Motor neuron (in vitro differentiated cells): ENCODE data around the gene FFAR1. TPM values are rescaled to one million over a fixed set of nuclear protein-coding genes. Genes with fewer than 3 reads are reported as not detected.
A peak's percentile ranks its signal among the peaks of the same experiment; 100 is the strongest.

Experiments
- ATAC-seq, 8 experiments: fragments of 200-7000 bp; cut with Tn5 transposase; replicated peaks in 6 of 8; 2 replicates each; pipeline ENCODE4 v1.8.0; 2021; ENCODE audit warnings: mild to moderate bottlenecking in 8 of 8, moderate library complexity in 8 of 8
- H3K27ac ChIP-seq, 2 donors: fragments of 250-450 bp; sonication (Bioruptor Pico); 2 replicates each; pipeline ENCODE4 v1.9.0; 2021; ENCODE audit warnings: antibody characterized with exemption in 2 of 2, mild to moderate bottlenecking in 2 of 2, moderate library complexity in 1 of 2
- H3K4me1 ChIP-seq, 2 donors: fragments of 250-450 bp; sonication (Bioruptor Pico); replicated peaks in 1 of 2; 2 replicates each; pipeline ENCODE4 v1.6.1; 2021; ENCODE audit warnings: antibody characterized with exemption in 2 of 2, mild to moderate bottlenecking in 2 of 2, moderate library complexity in 1 of 2
- H3K4me3 ChIP-seq, 5 donors: fragments of 250-450 bp; sonication (Bioruptor Pico); 2 replicates each; pipeline ENCODE4 v1.9.0; 2021; ENCODE audit warnings: antibody characterized with exemption in 5 of 5, mild to moderate bottlenecking in 5 of 5, moderate library complexity in 4 of 5
- WGBS, 10 experiments: fragments of 450-650 bp; shearing (Covaris generic); methylation state at CpG; one replicate each; pipeline ENCODE4 v1.0.0; 2022; 5-methylcytosine and 5-hydroxymethylcytosine counted together
- in situ Hi-C, 9 experiments: fragments of 400-800 bp; cut with MboI; loops; one replicate each; pipeline ENCODE4 v1.15.0; 2021; ENCODE audit warnings: low sequenced_read_pairs in 9 of 9, low pct_unique_long_range_greater_than_20kb in 2 of 9; ENCODE audit not compliant: unreplicated experiment in 9 of 9
- total RNA-seq, 8 experiments: library from RNA; unstranded; fragments of 300-600 nt; gene quantifications; 2 replicates each; pipeline versions ENCODE4 v1.2.3 to v1.2.4, GENCODE V29; 2022

The FFAR1 gene
- total RNA-seq, 8 experiments from 2014 or later = 0.08 to 0.43 (median 0.10) TPM; not detected in 4

- H3K4me1 ChIP-seq = peaks cover 19 to 25% of the 10 kb centered on the region in 2 donors
- in situ Hi-C loops = no loop called here
- peak; percentile 60 to 97 (median 75) for ATAC-seq
- H3K27ac ChIP-seq = peak overlapping the region in 1 of 2 donors; percentile 11
- WGBS, 10 experiments = 20 to 100% (median 56%) methylated on average over 1 to 9 of the region's 16 CpGs; no CpG with 5 or more reads in 4 of the 10 experiments
- H3K4me3 ChIP-seq = no peak overlapping the region
Measured at GRCh38 chr19:35318679-35319448, 28.8 kb upstream of the FFAR1 start.

GRCh38 chr19:35320065-35320713, 27.5 kb upstream of the FFAR1 start:
- H3K4me3 ChIP-seq = no peak overlapping the region
- peak in 5 of 8 experiments; percentile 77 to 90 (median 86) for ATAC-seq
- H3K27ac ChIP-seq = peak overlapping the region in 1 of 2 donors; percentile 7
- H3K4me1 ChIP-seq = peaks cover 19 to 25% of the 10 kb centered on the region in 2 donors
- 57 to 86% (median 71%) methylated on average over 2 to 9 of the region's 12 CpGs; no CpG with 5 or more reads in 1 of the 10 experiments for WGBS, 10 experiments
- in situ Hi-C loops = no loop called here

- no peak for ATAC-seq
- peaks cover 17 to 22% of the 10 kb centered on the region in 2 donors for H3K4me1 ChIP-seq
- H3K4me3 ChIP-seq = no peak overlapping the region
- no peak overlapping the region for H3K27ac ChIP-seq
- WGBS, 10 experiments = 55 to 100% (median 95%) methylated on average over 1 to 2 of the region's 2 CpGs; no CpG with 5 or more reads in 2 of the 10 experiments
- in situ Hi-C loops = no loop called here
Measured at GRCh38 chr19:35321291-35321690, 26.4 kb upstream of the FFAR1 start.

DNA sequence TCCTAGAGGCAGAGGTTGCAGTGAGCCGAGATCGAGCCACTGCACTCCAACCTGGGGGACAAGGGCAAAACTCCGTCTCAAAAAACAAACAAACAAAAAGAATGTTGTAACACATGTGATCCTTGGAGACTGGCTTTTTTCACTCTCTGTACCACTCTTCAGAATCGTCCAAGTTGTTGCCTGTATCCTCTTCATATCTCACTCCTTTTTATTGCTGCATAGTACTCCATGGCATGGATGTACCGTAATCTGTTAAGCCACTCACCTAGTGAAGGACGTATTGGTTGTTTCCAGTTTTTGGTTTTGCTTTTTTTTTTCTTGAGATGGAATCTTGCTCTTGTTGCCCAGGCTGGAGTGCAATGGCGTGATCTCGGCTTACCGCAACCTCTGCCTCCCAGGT, 25.7 kb upstream of the FFAR1 start:
- WGBS, 10 experiments = 78 to 100% (median 93%) methylated on average over 2 to 9 of the region's 9 CpGs; no CpG with 5 or more reads in 3 of the 10 experiments
- H3K4me3 ChIP-seq = no peak overlapping the region
- in situ Hi-C loops = no loop called here
- H3K4me1 ChIP-seq = peaks cover 17 to 20% of the 10 kb centered on the region in 2 donors
- H3K27ac ChIP-seq = no peak overlapping the region
- no peak for ATAC-seq

DNA sequence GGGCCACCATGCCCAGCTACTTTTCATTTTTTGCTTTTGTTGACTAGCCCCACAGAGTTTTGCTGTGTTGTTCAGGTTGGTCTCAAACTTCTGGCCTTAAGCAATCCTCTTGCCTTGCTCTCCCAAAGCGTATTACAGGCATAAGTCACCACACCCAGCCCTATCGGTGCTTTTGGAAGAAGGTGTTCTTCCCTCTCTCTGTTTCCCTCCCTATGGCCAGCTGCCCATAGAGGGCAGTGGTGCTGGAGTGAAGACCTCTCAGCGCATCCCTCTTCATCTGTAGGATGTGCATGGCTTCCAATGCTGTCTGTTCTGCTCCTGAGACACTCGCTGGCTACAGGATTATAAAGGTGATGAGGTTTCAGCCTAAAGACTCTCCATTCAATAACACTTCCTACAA, 20.1 kb upstream of the FFAR1 start:
- no peak overlapping the region for H3K27ac ChIP-seq
- H3K4me1 ChIP-seq = no peaks in the 10 kb centered on the region
- H3K4me3 ChIP-seq = no peak overlapping the region
- in situ Hi-C loops = no loop called here
- peak in 1 of 8 experiments; percentile 42 for ATAC-seq
- WGBS, 10 experiments = 40 to 95% (median 85%) methylated on average over 1 to 4 of the region's 4 CpGs; no CpG with 5 or more reads in 4 of the 10 experiments

DNA sequence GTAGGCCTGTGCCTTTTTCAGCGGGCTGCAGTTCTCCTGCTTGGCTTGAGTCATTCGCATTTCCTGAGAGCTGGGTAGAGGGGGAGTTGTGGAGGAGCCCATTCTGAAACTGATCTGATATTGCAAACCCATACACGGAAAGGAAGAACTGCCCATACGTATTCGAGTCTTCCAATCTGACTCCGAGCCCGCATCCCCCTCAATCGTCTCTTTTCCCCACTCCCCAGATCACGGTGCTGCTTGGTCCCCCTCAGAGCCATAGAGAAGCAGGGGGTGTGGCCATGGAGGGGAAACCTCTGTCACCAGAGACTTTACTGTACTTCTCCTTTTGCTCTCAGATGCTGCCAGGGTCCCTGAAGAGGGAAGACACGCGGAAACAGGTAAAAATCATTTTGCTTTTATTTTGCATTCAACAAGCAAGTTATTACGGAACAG, 18.8 kb upstream of the FFAR1 start, which contains the start of gene CD22:
Gene CD22, plus strand, starts transcription at position 337 of the 435 bp plus-strand sequence. CDS start 2,854 bp downstream, outside the sequence.
- Histone ChIP-seq H3K27ac (no peak within 1 kb of the TSS), H3K4me3 (no peak within 1 kb of the TSS), H3K4me1 (no peaks in the 10 kb centered on the region)
- ATAC-seq = no peak
- WGBS, 10 experiments = 61 to 100% (median 80%) methylated on average over 1 to 12 of the region's 12 CpGs; no CpG with 5 or more reads in 2 of the 10 experiments
- in situ Hi-C loops = no loop called here

- in situ Hi-C loops = no loop called here
Measured at GRCh38 chr19:35329323-35329722, 18.4 kb upstream of the FFAR1 start.

DNA sequence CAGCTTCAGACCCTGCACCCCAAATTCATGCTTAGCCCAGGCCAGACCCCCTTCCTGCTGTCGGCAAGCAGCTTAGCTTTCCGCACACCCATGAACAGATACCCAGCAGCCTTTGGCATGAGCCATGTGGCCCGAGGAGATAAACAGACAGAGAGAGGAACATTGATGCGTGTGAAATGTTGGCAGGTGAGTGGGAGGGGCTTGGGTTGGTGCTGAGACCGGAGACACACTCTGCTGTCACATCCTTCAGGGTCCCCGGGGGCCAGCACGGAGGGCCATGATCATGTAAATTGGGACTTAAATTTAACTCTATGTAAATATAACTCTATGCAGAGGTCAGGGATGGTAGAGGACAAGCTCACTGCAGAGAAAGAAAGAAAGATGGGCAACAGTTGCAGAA, 17.2 kb upstream of the FFAR1 start:
- in situ Hi-C loops = no loop called here
- 0 to 68% (median 48%) methylated on average over 1 to 5 of the region's 7 CpGs; no CpG with 5 or more reads in 3 of the 10 experiments for WGBS, 10 experiments
- Histone ChIP-seq H3K4me1 (no peaks in the 10 kb centered on the region), H3K4me3 (no peak overlapping the region), H3K27ac (no peak overlapping the region)
- no peak for ATAC-seq

More at GRCh38 chr19:35329323-35329722, 18.4 kb upstream of the FFAR1 start:
- no peak overlapping the region for H3K27ac ChIP-seq
- H3K4me3 ChIP-seq = no peak overlapping the region
- WGBS, 10 experiments = 30 to 93% (median 54%) methylated on average over 1 to 2 of the region's 4 CpGs; no CpG with 5 or more reads in 6 of the 10 experiments
- no peaks in the 10 kb centered on the region for H3K4me1 ChIP-seq
- no peak for ATAC-seq

DNA sequence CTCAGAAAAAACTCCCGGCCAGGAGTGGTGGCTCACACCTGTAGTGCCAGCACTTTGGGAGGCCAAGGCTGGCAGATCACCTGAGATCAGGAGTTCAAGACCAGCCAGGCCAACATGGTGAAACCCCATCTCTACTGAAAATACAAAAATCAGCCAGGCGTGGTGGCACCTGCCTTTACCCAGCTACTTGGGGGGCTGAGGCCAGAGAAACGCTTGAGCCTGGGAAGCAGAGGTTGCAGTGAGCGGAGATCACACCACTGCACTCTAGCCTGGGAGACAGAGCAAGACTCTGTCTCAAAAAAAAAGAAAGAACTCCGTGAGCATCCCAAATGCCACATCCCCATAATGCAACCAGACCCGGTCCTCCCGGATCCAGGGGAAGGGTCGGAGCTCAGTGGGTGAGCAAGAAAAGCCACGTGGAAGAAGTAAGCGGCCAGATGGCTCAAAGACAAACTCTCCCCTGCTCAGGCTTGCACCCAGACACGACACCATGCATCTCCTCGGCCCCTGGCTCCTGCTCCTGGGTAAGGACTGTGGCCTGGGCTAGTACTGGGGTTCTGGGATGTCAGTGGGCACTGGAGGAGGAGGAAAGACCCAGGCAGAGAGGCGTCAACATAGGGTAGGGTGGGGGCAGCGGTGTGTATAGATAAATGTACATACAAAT, 16.0 kb upstream of the FFAR1 start:
- Histone ChIP-seq H3K27ac (no peak overlapping the region), H3K4me1 (no peaks in the 10 kb centered on the region), H3K4me3 (no peak overlapping the region)
- in situ Hi-C loops = no loop called here
- no peak for ATAC-seq
- WGBS, 10 experiments = 17 to 100% (median 79%) methylated on average over 1 to 9 of the region's 14 CpGs; no CpG with 5 or more reads in 2 of the 10 experiments

DNA sequence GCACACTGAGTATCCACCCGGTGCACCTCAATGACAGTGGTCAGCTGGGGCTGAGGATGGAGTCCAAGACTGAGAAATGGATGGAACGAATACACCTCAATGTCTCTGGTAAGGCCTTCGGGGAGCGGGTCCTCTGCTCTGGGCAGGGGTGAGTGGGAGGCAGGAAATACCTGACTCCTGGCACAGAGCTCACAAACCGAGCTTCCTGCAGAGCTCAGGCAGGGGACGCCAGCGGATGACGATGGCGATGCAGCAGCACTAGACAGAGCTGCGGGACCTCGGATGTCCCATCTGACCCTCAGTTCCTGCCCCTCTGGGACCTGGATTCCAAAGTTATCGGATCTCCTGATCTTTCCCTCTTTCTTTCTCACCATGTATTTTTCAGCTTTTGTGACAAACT, 14.9 kb upstream of the FFAR1 start:
- WGBS, 10 experiments = 60 to 86% (median 75%) methylated on average over 1 to 9 of the region's 12 CpGs; no CpG with 5 or more reads in 5 of the 10 experiments

GRCh38 chr19:35334144-35334753, 13.5 kb upstream of the FFAR1 start:
- no peak overlapping the region for H3K27ac ChIP-seq
- no peak overlapping the region for H3K4me3 ChIP-seq
- no peaks in the 10 kb centered on the region for H3K4me1 ChIP-seq
- ATAC-seq = no peak
- in situ Hi-C loops = no loop called here
- WGBS, 10 experiments = 54 to 100% (median 76%) methylated on average over 1 to 9 of the region's 10 CpGs; no CpG with 5 or more reads in 1 of the 10 experiments

More for the DNA sequence above, 14.9 kb upstream of the FFAR1 start:
- no peaks in the 10 kb centered on the region for H3K4me1 ChIP-seq
- H3K4me3 ChIP-seq = no peak overlapping the region
- in situ Hi-C loops = no loop called here
- no peak for ATAC-seq
- H3K27ac ChIP-seq = no peak overlapping the region

DNA sequence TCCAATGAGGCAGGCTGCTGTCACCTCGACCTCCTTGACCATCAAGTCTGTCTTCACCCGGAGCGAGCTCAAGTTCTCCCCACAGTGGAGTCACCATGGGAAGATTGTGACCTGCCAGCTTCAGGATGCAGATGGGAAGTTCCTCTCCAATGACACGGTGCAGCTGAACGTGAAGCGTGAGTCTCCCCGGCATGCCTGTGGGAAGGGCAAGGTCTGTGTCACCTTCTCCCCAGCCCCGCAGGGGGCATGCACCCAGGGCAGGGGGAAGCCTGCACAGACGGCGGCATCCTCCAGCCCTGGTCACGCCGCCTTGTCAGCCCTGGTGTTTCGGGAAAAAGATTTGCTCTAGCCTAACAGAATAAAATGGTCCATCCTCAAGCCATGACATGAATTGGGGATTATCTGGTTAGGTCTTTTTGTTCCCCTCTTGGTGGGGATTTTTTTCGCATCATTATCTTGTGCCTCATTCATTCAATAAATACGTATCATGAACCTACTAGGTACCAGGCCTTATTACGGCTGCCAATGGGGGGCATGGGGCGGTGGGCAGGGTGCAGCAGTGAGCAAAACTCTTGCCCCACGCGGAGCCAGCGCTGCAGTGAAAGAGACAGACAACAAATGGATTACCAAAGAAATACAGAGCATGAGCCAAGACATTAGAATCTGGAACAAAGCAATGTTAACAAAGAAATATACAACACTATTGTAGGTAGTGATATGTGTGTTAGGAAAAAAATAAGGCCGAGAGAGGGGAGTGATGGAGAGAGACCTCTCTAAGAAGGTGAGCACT, 11.3 kb upstream of the FFAR1 start:
- 0 to 90% (median 79%) methylated on average over 2 to 16 of the region's 21 CpGs; no CpG with 5 or more reads in 1 of the 10 experiments for WGBS, 10 experiments
- Histone ChIP-seq H3K27ac (no peak overlapping the region), H3K4me3 (no peak overlapping the region), H3K4me1 (no peaks in the 10 kb centered on the region)
- in situ Hi-C loops = no loop called here
- ATAC-seq = no peak
